Uterus (tissue), 4 donors: ENCODE data around the gene CLSTN2. TPM values are rescaled to one million over a fixed set of nuclear protein-coding genes. Genes with fewer than 3 reads are reported as not detected.

ENCODE experiments used
- DNase-seq, 2 donors: peaks; one replicate each; pipeline ENCODE4 v3.0.0-alpha.2; 2019 to 2020
- H3K27ac ChIP-seq, 2 donors: fragments of 200-600 bp; sonication (generic); 1 replicate in 1 of 2; 2 replicates in 1 of 2; pipeline ENCODE4 v1.5.1; 2016 to 2018
- H3K27me3 ChIP-seq, 2 donors: fragments of 200-600 bp; sonication (generic); one replicate each; pipeline ENCODE4 v1.5.1; 2018 to 2019; ENCODE audit warnings: control low read depth in 1 of 2
- H3K36me3 ChIP-seq, 2 donors: fragments of 200-600 bp; sonication (generic); one replicate each; pipeline ENCODE4 v1.5.1; 2019; ENCODE audit warnings: control low read depth in 1 of 2
- H3K4me1 ChIP-seq, 2 donors: fragments of 200-600 bp; sonication (generic); one replicate each; pipeline ENCODE4 v1.5.1; 2018 to 2019; ENCODE audit warnings: control low read depth in 1 of 2
- H3K4me3 ChIP-seq, 2 donors: fragments of 200-600 bp; sonication (generic); 1 replicate in 1 of 2; 2 replicates in 1 of 2; pipeline ENCODE4 v1.5.1; 2018 to 2019; ENCODE audit warnings: mild to moderate bottlenecking in 1 of 2
- H3K9me3 ChIP-seq, 2 donors: fragments of 200-600 bp; sonication (generic); one replicate each; pipeline ENCODE4 v1.5.1; 2019; ENCODE audit warnings: control low read depth in 1 of 2
- CTCF ChIP-seq, 4 experiments: fragments of 200-600 bp in 2 of 4; fragments of 450-650 bp in 2 of 4; sonication (generic) in 2 of 4; IDR thresholded peaks; one replicate each; pipeline ENCODE4 v1.5.1; 2016 to 2019; ENCODE audit warnings: antibody characterized with exemption in 4 of 4, mild to moderate bottlenecking in 2 of 4, moderate library complexity in 1 of 4
- POLR2A ChIP-seq, 2 donors: fragments of 450-650 bp; IDR thresholded peaks; one replicate each; pipeline ENCODE4 v1.6.1; 2016; ENCODE audit warnings: antibody characterized with exemption in 2 of 2, mild to moderate bottlenecking in 1 of 2, moderate library complexity in 1 of 2
- intact Hi-C: fragments of 100-400 bp; cut with DNase I; formaldehyde crosslinking; loops from one replicate; pipeline ENCODE4 v1.15.1; 2023; ENCODE audit warnings: low total_unique reads
- total RNA-seq, 4 donors: library from RNA; depleted of rRNA in 3 of 4; stranded (reverse); fragments of >200 nt in 3 of 4; gene quantifications; one replicate each; pipeline versions ENCODE4 v1.1.0 to v1.2.4, GENCODE V29; 2014 to 2023
- donor health status: DM: yes; HTN: yes; CAD: no.

The CLSTN2 gene
- total RNA-seq, 4 donors from 2014 or later, result 4.7 to 32.2 (median 19.2) TPM

GRCh38 chr3:140342668-140343067 is 407.7 kb downstream of the CLSTN2 start:
- TF ChIP-seq CTCF (IDR thresholded peaks at IDR 0.05) (no peak), POLR2A (IDR thresholded peaks at IDR 0.05) (no peak)
- Histone ChIP-seq H3K27me3 (no peaks in the 10 kb centered on the region), H3K36me3 (no peaks in the 10 kb centered on the region), H3K27ac (no peak overlapping the region), H3K9me3 (no peaks in the 10 kb centered on the region), H3K4me3 (no peak overlapping the region), H3K4me1 (no peaks in the 10 kb centered on the region)
- no peak for DNase-seq
- intact Hi-C loops, result no loop called here

GRCh38 chr3:140343211-140344081 is 408.5 kb downstream of the CLSTN2 start:
- no peaks in the 10 kb centered on the region for H3K9me3 ChIP-seq
- H3K27me3 ChIP-seq, result no peaks in the 10 kb centered on the region
- TF ChIP-seq CTCF (IDR thresholded peaks at IDR 0.05) (no peak), POLR2A (IDR thresholded peaks at IDR 0.05) (no peak)
- intact Hi-C loops, result no loop called here
- no peaks in the 10 kb centered on the region for H3K36me3 ChIP-seq
- no peak overlapping the region for H3K27ac ChIP-seq
- DNase-seq, result no peak
- no peak overlapping the region for H3K4me3 ChIP-seq
- H3K4me1 ChIP-seq, result no peaks in the 10 kb centered on the region

- intact Hi-C loops, result no loop called here
- no peak for DNase-seq
- H3K4me3 ChIP-seq, result no peak overlapping the region
- H3K36me3 ChIP-seq, result no peaks in the 10 kb centered on the region
- no peaks in the 10 kb centered on the region for H3K4me1 ChIP-seq
- no peak for TF ChIP-seq POLR2A (IDR thresholded peaks at IDR 0.05)
- no peak for TF ChIP-seq CTCF (IDR thresholded peaks at IDR 0.05)
- no peak overlapping the region for H3K27ac ChIP-seq
- H3K27me3 ChIP-seq, result no peaks in the 10 kb centered on the region
- no peaks in the 10 kb centered on the region for H3K9me3 ChIP-seq
Observed at GRCh38 chr3:140344082-140344454, 409.1 kb downstream of the CLSTN2 start.

GRCh38 chr3:140344601-140345205 is 409.7 kb downstream of the CLSTN2 start:
- H3K4me1 ChIP-seq, result no peaks in the 10 kb centered on the region
- TF ChIP-seq POLR2A (IDR thresholded peaks at IDR 0.05) (no peak), CTCF (IDR thresholded peaks at IDR 0.05) (no peak)
- intact Hi-C loops, result no loop called here
- no peaks in the 10 kb centered on the region for H3K36me3 ChIP-seq
- DNase-seq, result no peak
- no peaks in the 10 kb centered on the region for H3K9me3 ChIP-seq
- no peaks in the 10 kb centered on the region for H3K27me3 ChIP-seq
- H3K4me3 ChIP-seq, result no peak overlapping the region
- no peak overlapping the region for H3K27ac ChIP-seq

- no peaks in the 10 kb centered on the region for H3K9me3 ChIP-seq
- intact Hi-C loops, result no loop called here
- no peak for TF ChIP-seq CTCF (IDR thresholded peaks at IDR 0.05)
- no peak for TF ChIP-seq POLR2A (IDR thresholded peaks at IDR 0.05)
Observed at GRCh38 chr3:140347151-140347550, 412.2 kb downstream of the CLSTN2 start.

More at GRCh38 chr3:140347151-140347550, 412.2 kb downstream of the CLSTN2 start:
- Histone ChIP-seq H3K27me3 (no peaks in the 10 kb centered on the region), H3K36me3 (no peaks in the 10 kb centered on the region), H3K4me1 (no peaks in the 10 kb centered on the region), H3K4me3 (no peak overlapping the region), H3K27ac (no peak overlapping the region)
- DNase-seq, result no peak
